ENCODE measurements around the gene HEATR5B. TPM values are rescaled to one million over a fixed set of nuclear protein-coding genes. Genes with fewer than 3 reads are reported as not detected.
A peak's percentile ranks its signal among the peaks of the same experiment; 100 is the strongest.

HEATR5B gene
- polyA plus RNA-seq, 1 of the 3 experiments (the other 2 are of a cell fraction), result 10.8 TPM

DNA sequence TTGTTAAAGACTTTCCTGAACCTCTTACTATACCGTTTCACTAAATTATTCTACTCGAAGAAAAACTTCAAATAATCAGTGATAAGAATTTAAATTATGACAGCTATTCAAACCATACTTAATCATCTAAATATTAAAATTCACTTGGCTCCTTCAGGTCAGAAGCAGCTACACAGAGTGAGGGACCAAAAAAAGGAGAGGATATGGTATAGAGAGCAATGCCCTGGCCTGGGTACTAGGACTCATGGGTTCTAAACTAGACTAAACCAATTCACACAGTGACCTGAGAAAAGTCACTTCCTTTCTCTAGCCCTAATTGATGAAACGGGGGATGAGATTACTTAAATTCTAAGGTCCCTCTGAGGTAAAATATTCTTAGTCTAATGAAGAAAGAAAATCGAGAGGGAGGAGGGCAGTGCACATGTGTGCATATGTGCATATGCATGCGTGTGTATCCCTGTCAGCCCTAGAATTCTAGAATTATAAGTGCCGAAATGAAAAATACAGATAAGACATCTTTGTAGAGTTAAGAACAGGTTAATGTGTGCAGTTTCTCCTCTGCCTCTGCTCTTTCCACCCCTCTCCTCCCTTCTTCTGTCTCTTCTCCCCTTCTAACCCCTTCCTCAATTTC lies 129.1 kb downstream of the HEATR5B start:
- CTCF ChIA-PET, result no interaction called here
- POLR2A ChIA-PET, result interaction anchor here (1.5 kb wide), 1 partner anchor 11 kb away, joined by 3 read pairs; the partner anchor contains the start of gene STRN

DNA sequence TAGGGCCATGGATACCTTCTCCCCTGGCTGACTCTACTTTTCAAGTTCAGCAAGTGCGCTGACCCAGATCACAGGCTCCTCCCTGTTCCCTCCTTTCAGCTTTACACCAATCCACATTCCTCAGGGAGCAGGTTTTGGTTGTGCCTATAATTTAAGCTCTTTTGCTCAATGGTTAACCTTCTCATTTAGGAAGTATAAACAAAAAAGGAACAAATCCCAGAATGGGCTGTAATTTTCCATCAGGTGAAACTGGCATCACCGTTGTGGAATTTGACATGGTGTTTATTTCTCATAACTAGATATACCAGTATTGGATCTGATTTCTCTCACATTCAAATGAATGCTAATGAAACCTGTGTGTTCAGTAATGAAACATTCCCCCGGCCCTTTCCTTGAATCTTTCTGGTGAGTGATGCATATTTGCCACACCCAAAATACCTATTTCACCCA lies 131.4 kb downstream of the HEATR5B start:
- POLR2A ChIA-PET, result no interaction called here
- no peaks in the 10 kb centered on the region for H3K9me2 ChIP-seq
- H3K4me2 ChIP-seq, result no peak overlapping the region
- H3K4me1 ChIP-seq (ENCODE audit: control insufficient read depth in 1 of 2, insufficient read depth in 2 of 2, low read depth in 1 of 2, low read length in 1 of 2), result peaks cover 0 to 2% of the 10 kb centered on the region in 2 experiments; a peak in 1 of 4 replicates
- H3K4me3 ChIP-seq (ENCODE audit: low read depth in 2 of 2, low read length in 1 of 2), result no peak overlapping the region
- peaks cover 0 to 7% of the 10 kb centered on the region in 2 experiments for H3K36me3 ChIP-seq (replicated peaks in 1 of 2; ENCODE audit: control insufficient read depth in 1 of 2, insufficient read depth in 2 of 2, low read length in 1 of 2)
- peaks cover 40% of the 10 kb centered on the region for H4K20me1 ChIP-seq (ENCODE audit: insufficient read depth)
- no peaks in the 10 kb centered on the region for H3K9me3 ChIP-seq
- no peaks in the 10 kb centered on the region for H3K27me3 ChIP-seq (ENCODE audit: insufficient read depth)
- TF ChIP-seq TCF12 (IDR thresholded peaks at IDR 0.05) (no peak), TAF1 (IDR thresholded peaks at IDR 0.05; ENCODE audit: borderline replicate concordance, low read depth, low read length) (no peak), SIN3A (IDR thresholded peaks at IDR 0.05; ENCODE audit: borderline replicate concordance, low read depth, low read length) (no peak), NRF1 (IDR thresholded peaks at IDR 0.05; ENCODE audit: low read depth, low read length) (no peak)
- H3K79me2 ChIP-seq (ENCODE audit: insufficient read depth), result peaks cover 95% of the 10 kb centered on the region
- DNase-seq, result no peak
- H3F3A ChIP-seq (replicated peaks; ENCODE audit: insufficient read depth), result peaks cover 7% of the 10 kb centered on the region
- no peak overlapping the region for H2AFZ ChIP-seq (ENCODE audit: low read depth)
- no peak overlapping the region for H3K9ac ChIP-seq
- no peak overlapping the region for H3K27ac ChIP-seq (ENCODE audit: low read depth in 2 of 2, low read length in 1 of 2)
- CTCF ChIA-PET, result interaction anchor here (1.2 kb wide), 1 partner anchor 11 kb away, joined by 5 read pairs; no protein-coding TSS in a partner anchor
- WGBS (ENCODE audit: low lambda C conversion rate), result 96% methylated on average over 3 of the region's 3 CpGs

More for the DNA sequence above, 129.1 kb downstream of the HEATR5B start:
- H4K20me1 ChIP-seq (ENCODE audit: insufficient read depth), result peaks cover 41% of the 10 kb centered on the region
- no peak overlapping the region for H2AFZ ChIP-seq (ENCODE audit: low read depth)
- H3K4me2 ChIP-seq, result no peak overlapping the region
- peaks cover 0 to 4% of the 10 kb centered on the region in 2 experiments; a peak in 3 of 4 replicates for H3K4me1 ChIP-seq (ENCODE audit: control insufficient read depth in 1 of 2, insufficient read depth in 2 of 2, low read depth in 1 of 2, low read length in 1 of 2)
- no peaks in the 10 kb centered on the region for H3K9me2 ChIP-seq
- H3K79me2 ChIP-seq (ENCODE audit: insufficient read depth), result peaks cover 96% of the 10 kb centered on the region
- H3K27ac ChIP-seq (ENCODE audit: low read depth in 2 of 2, low read length in 1 of 2), result no peak overlapping the region
- no peak overlapping the region for H3K9ac ChIP-seq
- no peak for DNase-seq
- H3F3A ChIP-seq (replicated peaks; ENCODE audit: insufficient read depth), result peaks cover 7% of the 10 kb centered on the region
- no peaks in the 10 kb centered on the region for H3K9me3 ChIP-seq
- no peaks in the 10 kb centered on the region for H3K27me3 ChIP-seq (ENCODE audit: insufficient read depth)
- WGBS (ENCODE audit: low lambda C conversion rate), result 90% methylated on average over 6 of the region's 6 CpGs
- no peak for TF ChIP-seq RFX5 (IDR thresholded peaks at IDR 0.05; ENCODE audit: low read length)
- TF ChIP-seq, protein P1, sequence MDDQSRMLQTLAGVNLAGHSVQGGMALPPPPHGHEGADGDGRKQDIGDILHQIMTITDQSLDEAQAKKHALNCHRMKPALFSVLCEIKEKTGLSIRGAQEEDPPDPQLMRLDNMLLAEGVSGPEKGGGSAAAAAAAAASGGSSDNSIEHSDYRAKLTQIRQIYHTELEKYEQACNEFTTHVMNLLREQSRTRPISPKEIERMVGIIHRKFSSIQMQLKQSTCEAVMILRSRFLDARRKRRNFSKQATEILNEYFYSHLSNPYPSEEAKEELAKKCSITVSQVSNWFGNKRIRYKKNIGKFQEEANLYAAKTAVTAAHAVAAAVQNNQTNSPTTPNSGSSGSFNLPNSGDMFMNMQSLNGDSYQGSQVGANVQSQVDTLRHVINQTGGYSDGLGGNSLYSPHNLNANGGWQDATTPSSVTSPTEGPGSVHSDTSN (IDR thresholded peaks at IDR 0.05), result no peak
- TF ChIP-seq, protein P2, sequence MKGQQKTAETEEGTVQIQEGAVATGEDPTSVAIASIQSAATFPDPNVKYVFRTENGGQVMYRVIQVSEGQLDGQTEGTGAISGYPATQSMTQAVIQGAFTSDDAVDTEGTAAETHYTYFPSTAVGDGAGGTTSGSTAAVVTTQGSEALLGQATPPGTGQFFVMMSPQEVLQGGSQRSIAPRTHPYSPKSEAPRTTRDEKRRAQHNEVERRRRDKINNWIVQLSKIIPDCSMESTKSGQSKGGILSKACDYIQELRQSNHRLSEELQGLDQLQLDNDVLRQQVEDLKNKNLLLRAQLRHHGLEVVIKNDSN (IDR thresholded peaks at IDR 0.05; ENCODE audit: borderline replicate concordance, low read depth), result no peak
- H3K4me3 ChIP-seq (ENCODE audit: low read depth in 2 of 2, low read length in 1 of 2), result no peak overlapping the region
- H3K36me3 ChIP-seq (replicated peaks in 1 of 2; ENCODE audit: control insufficient read depth in 1 of 2, insufficient read depth in 2 of 2, low read length in 1 of 2), result no peaks in the 10 kb centered on the region

DNA sequence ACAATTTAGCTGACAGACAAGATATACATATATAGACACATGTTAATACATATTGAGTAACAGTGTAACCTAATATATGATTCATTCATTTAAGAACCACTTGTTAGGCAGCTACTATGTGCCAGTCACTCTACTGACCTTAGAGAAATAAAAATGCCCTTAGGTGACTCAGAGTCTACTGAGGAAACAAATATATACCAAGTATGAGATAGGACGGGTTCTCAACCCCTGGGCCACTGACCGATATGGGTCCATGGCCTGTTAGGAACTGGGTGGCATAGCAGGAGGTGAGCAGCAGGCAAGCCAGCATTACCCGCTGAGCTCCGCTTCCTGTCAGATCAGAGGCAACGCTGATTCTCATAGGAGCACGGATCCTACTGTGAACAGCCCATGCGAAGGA lies 132.6 kb downstream of the HEATR5B start:
- no peak for TF ChIP-seq GATA2 (CRISPR knock-in tag; IDR thresholded peaks at IDR 0.05)
- no peak for TF ChIP-seq JUND (IDR thresholded peaks at IDR 0.05)
- TF ChIP-seq RAD21 (IDR thresholded peaks at IDR 0.05; ENCODE audit: low read length), result no peak
- no peak for TF ChIP-seq SIN3A (IDR thresholded peaks at IDR 0.05; ENCODE audit: borderline replicate concordance, low read depth, low read length)
- no peak for TF ChIP-seq MEF2A (IDR thresholded peaks at IDR 0.05; ENCODE audit: borderline replicate concordance, low read depth)
- no peak for TF ChIP-seq FOXJ3 (CRISPR knock-in tag; IDR thresholded peaks at IDR 0.05)
- TF ChIP-seq, protein P1 (IDR thresholded peaks at IDR 0.05), result peak; percentile 25; the same call in 1 of the 2 replicates
- TF ChIP-seq EP300 (IDR thresholded peaks at IDR 0.05; ENCODE audit: borderline replicate concordance in 1 of 2, low read depth in 1 of 2, low read length in 1 of 2), result no peak
- Histone ChIP-seq H3K4me2 (no peak overlapping the region), H3K9me3 (no peaks in the 10 kb centered on the region), H3K36me3 (replicated peaks in 1 of 2; ENCODE audit: control insufficient read depth in 1 of 2, insufficient read depth in 2 of 2, low read length in 1 of 2) (peaks cover 0 to 7% of the 10 kb centered on the region in 2 experiments), H3K79me2 (ENCODE audit: insufficient read depth) (peaks cover 84% of the 10 kb centered on the region), H3K27me3 (ENCODE audit: insufficient read depth) (no peaks in the 10 kb centered on the region), H3K4me1 (ENCODE audit: control insufficient read depth in 1 of 2, insufficient read depth in 2 of 2, low read depth in 1 of 2, low read length in 1 of 2) (peaks cover 0 to 2% of the 10 kb centered on the region in 2 experiments; a peak in 1 of 4 replicates), H3K27ac (ENCODE audit: low read depth in 2 of 2, low read length in 1 of 2) (no peak overlapping the region), H3K9ac (no peak overlapping the region), H3F3A (replicated peaks; ENCODE audit: insufficient read depth) (peaks cover 8% of the 10 kb centered on the region), H3K9me2 (no peaks in the 10 kb centered on the region), H4K20me1 (ENCODE audit: insufficient read depth) (peaks cover 38% of the 10 kb centered on the region), H2AFZ (ENCODE audit: low read depth) (no peak overlapping the region), H3K4me3 (ENCODE audit: low read depth in 2 of 2, low read length in 1 of 2) (no peak overlapping the region)
- CTCF ChIA-PET, result interaction anchor here (1.1 to 2.0 kb wide), 3 partner anchors 10 to 11 kb away, joined by 3 to 6 read pairs (median 5); no protein-coding TSS in a partner anchor
- no peak for DNase-seq
- 88% methylated on average over 7 of the region's 7 CpGs for WGBS (ENCODE audit: low lambda C conversion rate)
- POLR2A ChIA-PET, result interaction anchor here (0.8 kb wide), 1 partner anchor 15 kb away, joined by 3 read pairs; no protein-coding TSS in a partner anchor

Data from SK-N-SH (cell line).